GM10248 (cell line): Measurements from ENCODE around the gene SMIM41.

ENCODE experiments used
- CTCF ChIA-PET: fragments of 300-600 bp; sonication (Branson Sonifier 250); formaldehyde crosslinking; extraction: SDS; loops from one replicate; lab custom pipeline; 2021; ENCODE audit warnings: antibody characterized with exemption; lab: Yijun Ruan, JAX
- POLR2A ChIA-PET: fragments of 350-650 bp; sonication (Branson Sonifier 250); formaldehyde crosslinking; extraction: SDS; loops from one replicate; lab custom pipeline; 2020; ENCODE audit warnings: antibody characterized with exemption; lab: Yijun Ruan, JAX
- DNase-seq: peaks from one replicate; pipeline ENCODE4 v3.0.0; 2012; ENCODE audit errors: extremely low spot score
- CTCF ChIP-seq: IDR thresholded peaks from 2 replicates; pipeline ENCODE4 v1.5.1; 2012; ENCODE audit warnings: mild to moderate bottlenecking, low read depth; ENCODE audit errors: extremely low read depth, missing control alignments, control extremely low read depth

SMIM41 gene

GRCh38 chr12:52147367-52147963 lies 68.0 kb downstream of the SMIM41 start:
- POLR2A ChIA-PET: no interaction called here
- no peak for DNase-seq
- CTCF ChIA-PET: interaction anchor here (0.6 to 1.8 kb wide), 5 partner anchors 9 to 738 kb away, joined by 3 to 5 read pairs (median 4); no protein-coding TSS in a partner anchor
- no peak for TF ChIP-seq CTCF

GRCh38 chr12:52147964-52148463 lies 68.5 kb downstream of the SMIM41 start:
- no peak for DNase-seq
- ChIA-PET POLR2A (no interaction called here), CTCF (interaction anchor here (0.6 to 1.8 kb wide), 5 partner anchors 8 to 738 kb away, joined by 3 to 5 read pairs (median 4); no protein-coding TSS in a partner anchor)
- no peak for TF ChIP-seq CTCF

- ChIA-PET POLR2A (no interaction called here), CTCF (interaction anchor here (0.7 to 1.8 kb wide), 6 partner anchors 9 to 737 kb away, joined by 3 to 5 read pairs (median 4); no protein-coding TSS in a partner anchor)
- TF ChIP-seq CTCF: no peak
- no peak for DNase-seq
Observed at GRCh38 chr12:52148464-52149181, 69.1 kb downstream of the SMIM41 start.

- no peak for DNase-seq
- POLR2A ChIA-PET: no interaction called here
- TF ChIP-seq CTCF: no peak
- CTCF ChIA-PET: interaction anchor here (0.7 to 1.0 kb wide), 3 partner anchors 9 to 730 kb away, joined by 3 read pairs; no protein-coding TSS in a partner anchor
Observed at GRCh38 chr12:52149182-52149641, 69.7 kb downstream of the SMIM41 start.

GRCh38 chr12:52149651-52150241 lies 70.2 kb downstream of the SMIM41 start:
- ChIA-PET POLR2A (no interaction called here), CTCF (interaction anchor here (0.8 to 2.0 kb wide), 5 partner anchors 10 to 730 kb away, joined by 3 to 4 read pairs (median 3); no protein-coding TSS in a partner anchor)
- no peak for TF ChIP-seq CTCF
- no peak for DNase-seq
